ENCODE data around the gene TM4SF4.

The TM4SF4 gene

GRCh38 chr3:149452036-149452435 lies 22.5 kb upstream of the TM4SF4 start:
- no peak for DNase-seq (ENCODE audit: low spot score)
- in situ Hi-C loops (cut with MboI; ENCODE audit: low pct_unique_long_range_greater_than_20kb, low sequenced_read_pairs, unreplicated experiment): no loop called here
- TF ChIP-seq CTCF (IDR thresholded peaks at IDR 0.05; ENCODE audit: extremely low read depth, insufficient read depth, missing control alignments): no peak

- in situ Hi-C loops (cut with MboI; ENCODE audit: low pct_unique_long_range_greater_than_20kb, low sequenced_read_pairs, unreplicated experiment): no loop called here
- no peak for TF ChIP-seq CTCF (IDR thresholded peaks at IDR 0.05; ENCODE audit: extremely low read depth, insufficient read depth, missing control alignments)
- DNase-seq (ENCODE audit: low spot score): no peak
Measured at GRCh38 chr3:149453140-149453805, 21.2 kb upstream of the TM4SF4 start.

- in situ Hi-C loops (cut with MboI; ENCODE audit: low pct_unique_long_range_greater_than_20kb, low sequenced_read_pairs, unreplicated experiment): no loop called here
- no peak for TF ChIP-seq CTCF (IDR thresholded peaks at IDR 0.05; ENCODE audit: extremely low read depth, insufficient read depth, missing control alignments)
- no peak for DNase-seq (ENCODE audit: low spot score)
Measured at GRCh38 chr3:149454746-149455145, 19.8 kb upstream of the TM4SF4 start.

- no peak for DNase-seq (ENCODE audit: low spot score)
- no peak for TF ChIP-seq CTCF (IDR thresholded peaks at IDR 0.05; ENCODE audit: extremely low read depth, insufficient read depth, missing control alignments)
- in situ Hi-C loops (cut with MboI; ENCODE audit: low pct_unique_long_range_greater_than_20kb, low sequenced_read_pairs, unreplicated experiment): no loop called here
Measured at GRCh38 chr3:149455366-149455765, 19.1 kb upstream of the TM4SF4 start.

- no peak for DNase-seq (ENCODE audit: low spot score)
- in situ Hi-C loops (cut with MboI; ENCODE audit: low pct_unique_long_range_greater_than_20kb, low sequenced_read_pairs, unreplicated experiment): no loop called here
- no peak for TF ChIP-seq CTCF (IDR thresholded peaks at IDR 0.05; ENCODE audit: extremely low read depth, insufficient read depth, missing control alignments)
Measured at GRCh38 chr3:149455989-149456388, 18.5 kb upstream of the TM4SF4 start.

- in situ Hi-C loops (cut with MboI; ENCODE audit: low pct_unique_long_range_greater_than_20kb, low sequenced_read_pairs, unreplicated experiment): no loop called here
- TF ChIP-seq CTCF (IDR thresholded peaks at IDR 0.05; ENCODE audit: extremely low read depth, insufficient read depth, missing control alignments): no peak
- no peak for DNase-seq (ENCODE audit: low spot score)
Measured at GRCh38 chr3:149459491-149460059, 14.9 kb upstream of the TM4SF4 start.

Measured in GM13977 (cell line).